H1 (cell line): Measurements from ENCODE around the gene MRPS35. TPM values are rescaled to one million over a fixed set of nuclear protein-coding genes. Genes with fewer than 3 reads are reported as not detected.

ENCODE experiments used
- BACH1 ChIP-seq: IDR thresholded peaks from 2 replicates; pipeline ENCODE4 v1.6.1; 2012; ENCODE audit warnings: low read length, improper control_type of control experiment
- CHD7 ChIP-seq: fragments of 300-600 bp; sonication (generic); IDR thresholded peaks from 2 replicates; pipeline ENCODE4 v1.7.1; 2012; ENCODE audit warnings: low read length, moderate library complexity, mild to moderate bottlenecking, inconsistent platforms; ENCODE audit not compliant: insufficient replicate concordance
- GABPA ChIP-seq: IDR thresholded peaks from 2 replicates; pipeline ENCODE4 v1.6.1; 2011; ENCODE audit warnings: mild to moderate bottlenecking, low read length, moderate library complexity, borderline replicate concordance; ENCODE audit not compliant: insufficient read depth
- HDAC2 ChIP-seq, 2 experiments: fragments of 300-600 bp in 1 of 2; sonication (generic) in 1 of 2; IDR thresholded peaks; 2 replicates each; pipeline ENCODE4 v1.6.1; 2011 to 2012; ENCODE audit warnings: low read depth in 2 of 2, low read length in 2 of 2, mild to moderate bottlenecking in 2 of 2, moderate library complexity in 2 of 2, borderline replicate concordance in 1 of 2, inconsistent platforms in 1 of 2
- JUN ChIP-seq: IDR thresholded peaks from 2 replicates; pipeline ENCODE4 v1.6.1; 2011; ENCODE audit warnings: low read depth, mild to moderate bottlenecking, improper control_type of control experiment, low read length
- NANOG ChIP-seq: IDR thresholded peaks from 2 replicates; pipeline ENCODE4 v1.6.1; 2011; ENCODE audit warnings: low read length, low read depth, mild to moderate bottlenecking, inconsistent platforms; ENCODE audit not compliant: insufficient read depth, poor library complexity, severe bottlenecking
- POLR2A ChIP-seq, 2 experiments: IDR thresholded peaks; 1 replicate in 1 of 2; 2 replicates in 1 of 2; pipeline ENCODE4 v1.6.1; 2011; ENCODE audit warnings: low read depth in 2 of 2, low read length in 2 of 2, mild to moderate bottlenecking in 2 of 2; ENCODE audit errors: control extremely low read depth in 1 of 2
- POLR2AphosphoS5 ChIP-seq: IDR thresholded peaks from 2 replicates; pipeline ENCODE4 v1.6.1; 2011; ENCODE audit warnings: low read depth, low read length
- RBBP5 ChIP-seq: IDR thresholded peaks from 2 replicates; pipeline ENCODE4 v1.7.1; 2012; ENCODE audit warnings: low read depth, mild to moderate bottlenecking, inconsistent platforms, low read length, moderate library complexity, borderline replicate concordance
- SIX5 ChIP-seq: IDR thresholded peaks from 2 replicates; pipeline ENCODE4 v1.6.1; 2011; ENCODE audit warnings: mild to moderate bottlenecking, low read depth, low read length
- TAF7 ChIP-seq: optimal IDR thresholded peaks from 2 replicates; pipeline ENCODE3; 2011; ENCODE audit warnings: low read depth, mild to moderate bottlenecking, inconsistent platforms, low read length, moderate library complexity, borderline replicate concordance
- polyA plus RNA-seq, 7 experiments: library from polyadenylated mRNA; depleted of rRNA in 3 of 7; stranded (reverse) in 5 of 7; unstranded in 2 of 7; fragments of >200 nt in 5 of 7; fragments of 200-250 nt in 2 of 7; gene quantifications; 1 replicate in 5 of 7; 2 replicates in 1 of 7; 4 replicates in 1 of 7; pipeline versions ENCODE4 v1.2.1 to v1.2.3, GENCODE V29; 2011 to 2013; ENCODE audit warnings: missing spikeins in 2 of 7, mixed read lengths in 2 of 7
- total RNA-seq: library from RNA; stranded (reverse); fragmentation: NEBNext Ultra II Directional; extraction: Animal tissue kit (Norgen Biotek cat#: 25700); gene quantifications from 2 replicates; pipeline ENCODE4 v1.2.1, GENCODE V29; 2021

Gene MRPS35
- total and polyA plus RNA-seq, 2 of the 8 experiments (the other 6 are each of a cell fraction or from before 2014, with no cell fraction given): 26.8 to 47.9 TPM

DNA sequence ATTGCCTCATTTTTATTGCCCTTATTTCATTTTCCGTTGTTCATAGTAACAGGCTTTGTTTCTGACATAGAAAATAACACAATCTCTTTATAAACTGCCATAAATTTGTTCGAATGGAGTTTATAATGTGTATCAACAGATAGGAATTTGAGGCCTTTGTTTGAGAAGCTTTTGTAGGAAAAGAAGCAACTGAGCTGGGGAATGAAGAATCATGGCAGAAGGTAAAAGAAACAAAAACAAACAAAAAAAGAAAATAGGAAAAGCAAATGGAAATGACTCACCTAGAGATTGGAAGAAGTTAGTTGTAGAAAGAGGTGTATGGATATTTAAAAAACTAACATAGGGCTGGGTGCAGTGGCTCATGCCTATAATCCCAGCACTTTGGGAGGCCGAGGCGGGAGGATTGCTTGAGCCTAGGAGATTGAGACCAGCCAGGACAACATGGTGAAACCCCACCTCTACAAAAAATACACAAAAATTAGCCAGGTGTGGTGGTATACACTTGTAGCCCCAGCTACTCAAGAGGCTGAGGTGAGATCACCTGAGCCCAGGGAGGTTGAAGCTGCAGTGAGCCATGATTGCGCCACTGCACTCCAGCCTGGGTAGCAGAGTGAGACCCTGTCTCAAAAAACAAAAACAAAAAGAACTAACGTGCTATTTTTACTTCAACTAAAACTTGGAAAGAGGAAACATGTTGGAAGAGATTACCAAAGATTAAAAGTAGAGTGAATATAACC is 14.9 kb upstream of the MRPS35 start (continued):
- TF ChIP-seq CHD7 (no peak), SIX5 (no peak), GABPA (no peak), JUN (no peak), HDAC2 (IDR thresholded peaks at IDR 0.05; ENCODE audit: borderline replicate concordance in 1 of 2, low read depth in 2 of 2, low read length in 2 of 2) (no peak), POLR2A (IDR thresholded peaks at IDR 0.05; ENCODE audit: control extremely low read depth in 1 of 2, low read depth in 2 of 2, low read length in 2 of 2) (no peak), POLR2AphosphoS5 (no peak), NANOG (no peak), RBBP5 (no peak), TAF7 (no peak), BACH1 (no peak)
